ENCODE data around the gene NTN1. TPM values are rescaled to one million over a fixed set of nuclear protein-coding genes. Genes with fewer than 3 reads are reported as not detected.

The NTN1 gene
- polyA plus RNA-seq, 12 donors, result 5.6 to 33.5 (median 9.0) TPM; not detected in 1

DNA sequence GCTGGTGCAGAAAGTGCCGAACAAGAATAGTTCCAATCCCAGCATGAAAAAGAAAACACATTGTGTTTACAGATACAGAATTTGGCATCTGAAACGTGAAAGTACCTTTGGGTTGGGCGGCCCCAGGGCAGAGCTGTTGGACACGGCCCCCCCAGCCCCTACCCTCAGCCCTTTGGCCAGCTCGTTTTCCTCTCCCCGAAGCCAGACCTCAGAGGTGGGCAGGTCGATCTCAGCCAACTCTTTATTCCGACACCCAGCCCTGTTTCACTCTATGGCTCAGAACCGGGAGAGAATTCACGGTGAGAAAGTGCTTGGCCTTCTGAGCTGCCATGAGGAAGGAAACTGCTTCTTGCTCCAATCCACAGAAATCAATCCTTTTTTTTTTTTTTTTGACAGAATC is 11.3 kb downstream of the NTN1 start:
- DNase-seq, result no peak

DNA sequence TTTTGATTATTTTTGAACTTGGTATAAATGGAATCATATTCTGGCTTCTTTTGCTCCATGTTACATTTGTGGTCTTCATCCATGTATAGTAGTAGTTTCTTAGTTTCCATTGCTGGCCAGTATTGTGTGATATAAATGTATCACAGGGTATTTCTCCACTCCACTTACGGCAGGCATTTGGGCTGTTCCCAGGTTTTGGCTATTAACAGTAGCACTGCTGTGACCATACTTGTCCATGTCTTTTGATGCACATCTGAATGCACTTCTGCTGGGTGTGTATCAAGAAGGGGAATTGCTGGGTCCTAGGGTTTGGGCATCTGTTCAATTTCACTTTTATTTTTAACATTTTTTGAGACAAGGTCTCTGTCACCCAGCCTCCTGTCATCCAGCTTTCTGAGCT is 13.9 kb downstream of the NTN1 start:
- DNase-seq, result no peak

DNA sequence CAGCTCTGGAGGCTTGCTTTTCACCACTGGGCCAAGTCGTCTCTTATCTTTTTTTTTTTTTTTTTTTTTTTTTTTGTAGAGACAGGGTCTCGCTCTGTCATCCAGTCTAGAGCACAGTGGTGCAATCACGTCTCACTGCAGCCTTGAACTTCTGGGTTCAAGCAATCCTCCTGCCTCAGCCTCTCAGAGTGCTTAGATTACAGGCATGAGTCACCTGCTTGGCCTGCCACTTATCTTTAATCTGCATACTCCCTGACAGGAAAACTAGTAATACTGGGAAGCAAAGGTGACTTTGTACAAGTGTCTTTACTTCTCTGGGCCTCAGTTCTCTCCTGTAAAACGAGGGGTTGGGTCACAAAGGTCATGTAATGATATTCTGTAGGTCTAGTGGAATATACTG is 15.0 kb downstream of the NTN1 start:
- no peak for DNase-seq

DNA sequence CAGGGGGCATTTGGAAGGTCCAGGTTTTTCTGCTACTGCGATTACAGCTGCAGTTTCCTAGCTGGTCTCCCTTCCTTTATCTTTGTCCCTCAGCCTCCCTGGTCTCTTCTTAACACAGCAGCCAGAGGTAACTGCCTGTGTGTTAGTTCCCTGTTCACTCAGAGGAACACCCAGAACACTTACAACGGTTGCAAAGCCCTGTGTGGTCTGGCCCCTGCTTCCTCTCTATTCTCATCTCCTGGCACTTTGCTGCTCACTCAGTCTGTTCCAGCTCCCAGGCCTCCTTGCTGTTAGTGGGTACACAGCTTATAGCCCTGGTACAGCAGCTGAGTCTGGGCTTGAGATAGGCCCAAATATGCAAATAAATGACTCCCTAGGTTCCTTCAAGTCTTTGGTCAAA is 16.4 kb downstream of the NTN1 start:
- no peak for DNase-seq

DNA sequence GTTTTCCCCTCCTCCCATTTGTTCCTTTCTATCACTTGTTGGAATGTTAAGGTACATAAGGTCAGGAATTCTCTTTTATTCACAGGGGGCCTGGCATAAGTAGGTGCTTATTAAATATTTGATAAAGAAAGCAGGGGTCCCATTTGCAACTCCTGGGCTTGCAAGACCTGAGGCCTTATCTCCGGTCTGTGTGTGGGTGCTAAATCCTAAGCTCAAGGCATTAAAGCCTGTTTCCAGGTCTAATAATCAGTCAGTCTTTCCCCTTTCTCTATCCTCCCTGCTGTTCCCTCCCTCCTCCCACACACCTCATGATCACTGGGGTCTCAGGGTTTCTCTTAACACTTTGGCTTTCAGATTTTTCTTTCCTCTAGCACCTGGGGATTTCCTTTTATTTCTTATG is 17.1 kb downstream of the NTN1 start:
- no peak for DNase-seq

DNA sequence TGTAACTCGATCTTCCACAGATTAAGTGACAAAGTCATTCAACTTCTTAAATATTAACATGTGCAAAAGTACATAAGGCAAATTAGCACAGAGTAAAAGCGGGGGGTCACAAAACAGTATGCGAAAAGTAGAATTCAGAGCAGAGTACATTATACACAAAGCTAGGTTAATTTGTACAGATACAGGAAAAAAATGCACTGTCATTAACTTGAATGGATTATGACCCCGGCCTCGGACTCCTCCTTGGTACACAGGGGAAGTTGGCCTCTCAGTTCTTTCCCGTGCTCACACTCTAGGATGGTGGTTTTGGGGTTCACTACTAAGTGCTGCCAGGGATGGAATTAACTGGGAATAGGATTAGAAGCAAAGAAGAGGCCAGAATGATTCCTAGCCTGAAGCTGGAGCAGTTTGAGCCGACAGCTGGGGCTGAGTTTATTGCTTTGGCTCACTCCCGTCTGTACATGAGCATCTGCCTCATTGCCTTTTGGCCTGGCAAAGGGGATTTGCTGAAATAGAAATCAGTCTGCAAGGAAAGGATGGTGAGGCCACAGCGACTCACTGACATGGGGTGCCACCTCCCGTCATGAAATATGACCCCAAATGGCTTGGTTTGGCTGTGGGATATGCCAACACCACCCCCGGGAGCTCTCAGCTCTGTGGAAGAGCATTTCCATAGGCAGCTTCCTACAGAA is 23.6 kb downstream of the NTN1 start:
- DNase-seq, result no peak

DNA sequence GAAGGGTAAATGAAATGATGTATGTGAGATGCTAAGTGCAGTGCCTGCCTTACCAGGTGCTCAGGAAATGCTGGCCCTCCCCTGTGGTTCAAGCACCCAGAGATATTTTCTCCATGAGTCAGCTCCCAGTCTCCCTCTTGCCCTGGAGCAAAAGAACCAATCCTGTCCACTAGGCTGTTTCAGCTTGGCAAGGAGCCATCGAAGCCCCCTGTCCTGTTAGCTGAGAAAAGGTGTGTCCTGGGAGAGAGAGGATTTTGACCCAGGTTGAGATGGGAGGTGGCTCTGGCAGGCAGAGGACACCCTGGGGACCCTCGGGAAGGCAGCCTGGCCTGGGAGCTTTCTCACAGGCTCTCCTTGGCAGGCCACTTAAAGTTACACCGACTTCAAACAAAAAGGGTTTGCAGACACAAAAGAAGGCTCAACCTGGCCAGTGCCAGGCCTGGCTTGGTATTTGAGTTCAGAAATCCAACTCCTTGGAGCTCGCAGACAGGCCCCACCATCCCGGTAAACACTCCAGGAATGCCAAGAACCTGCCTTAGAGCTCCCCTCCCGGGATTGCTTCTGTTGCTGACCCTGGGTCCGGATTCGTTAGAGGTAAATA is 29.6 kb downstream of the NTN1 start:
- no peak for DNase-seq

DNA sequence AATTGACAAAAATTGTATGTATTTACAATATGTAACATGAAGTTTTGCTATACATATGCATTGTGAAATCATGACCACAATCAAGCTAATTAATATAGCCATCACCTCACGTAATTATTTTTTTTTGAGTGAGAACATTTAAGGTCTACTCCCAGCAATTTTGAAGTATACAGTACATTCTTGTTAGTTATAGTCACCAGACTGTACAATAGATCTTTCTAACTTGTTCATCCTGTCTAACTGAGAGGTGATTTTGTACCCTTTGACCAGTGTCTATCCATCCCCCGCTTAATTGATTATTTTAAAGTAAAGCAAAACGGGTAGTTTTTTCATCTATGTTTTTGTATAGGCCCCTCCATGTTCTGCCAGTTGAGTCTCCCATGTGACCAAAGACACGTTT is 30.3 kb downstream of the NTN1 start:
- no peak for DNase-seq

DNA sequence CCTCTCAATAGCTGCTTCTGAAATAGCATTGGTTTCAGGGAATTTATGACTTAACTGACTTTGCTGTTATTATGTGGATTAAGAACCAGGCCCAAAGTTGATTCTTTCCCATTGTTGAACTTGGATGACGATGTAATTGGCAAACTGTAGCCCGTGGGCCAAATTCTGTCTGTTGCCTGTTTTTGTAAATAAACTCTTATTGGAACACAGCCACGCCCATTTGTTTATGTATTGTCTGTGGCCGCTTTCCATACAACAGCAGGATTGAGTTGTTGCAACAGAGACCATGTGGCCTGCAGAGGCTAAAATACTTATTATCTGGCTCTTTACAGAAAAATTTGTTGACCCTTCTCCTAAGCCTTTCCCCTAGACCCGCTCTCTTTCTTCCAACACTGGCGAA is 31.6 kb downstream of the NTN1 start:
- no peak for DNase-seq

DNA sequence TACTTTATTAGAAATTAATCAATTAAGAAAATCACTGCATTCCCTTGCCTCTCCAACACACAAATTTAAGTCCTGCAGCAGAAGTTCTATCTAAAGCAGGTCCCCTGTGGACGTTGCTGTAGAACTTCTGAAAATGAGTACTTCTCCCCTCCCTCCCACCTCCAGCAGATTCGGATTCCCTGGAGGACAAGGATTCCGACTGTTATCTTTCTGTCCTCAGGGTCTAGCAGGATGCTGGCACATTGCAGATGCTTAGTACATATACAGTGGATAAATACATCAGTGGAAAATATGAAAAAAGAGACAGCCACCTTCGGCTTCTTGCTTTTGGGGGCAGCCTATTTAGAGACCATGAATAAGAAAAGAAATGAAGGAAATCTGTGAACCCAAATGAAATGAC is 32.1 kb downstream of the NTN1 start:
- DNase-seq, result no peak

DNA sequence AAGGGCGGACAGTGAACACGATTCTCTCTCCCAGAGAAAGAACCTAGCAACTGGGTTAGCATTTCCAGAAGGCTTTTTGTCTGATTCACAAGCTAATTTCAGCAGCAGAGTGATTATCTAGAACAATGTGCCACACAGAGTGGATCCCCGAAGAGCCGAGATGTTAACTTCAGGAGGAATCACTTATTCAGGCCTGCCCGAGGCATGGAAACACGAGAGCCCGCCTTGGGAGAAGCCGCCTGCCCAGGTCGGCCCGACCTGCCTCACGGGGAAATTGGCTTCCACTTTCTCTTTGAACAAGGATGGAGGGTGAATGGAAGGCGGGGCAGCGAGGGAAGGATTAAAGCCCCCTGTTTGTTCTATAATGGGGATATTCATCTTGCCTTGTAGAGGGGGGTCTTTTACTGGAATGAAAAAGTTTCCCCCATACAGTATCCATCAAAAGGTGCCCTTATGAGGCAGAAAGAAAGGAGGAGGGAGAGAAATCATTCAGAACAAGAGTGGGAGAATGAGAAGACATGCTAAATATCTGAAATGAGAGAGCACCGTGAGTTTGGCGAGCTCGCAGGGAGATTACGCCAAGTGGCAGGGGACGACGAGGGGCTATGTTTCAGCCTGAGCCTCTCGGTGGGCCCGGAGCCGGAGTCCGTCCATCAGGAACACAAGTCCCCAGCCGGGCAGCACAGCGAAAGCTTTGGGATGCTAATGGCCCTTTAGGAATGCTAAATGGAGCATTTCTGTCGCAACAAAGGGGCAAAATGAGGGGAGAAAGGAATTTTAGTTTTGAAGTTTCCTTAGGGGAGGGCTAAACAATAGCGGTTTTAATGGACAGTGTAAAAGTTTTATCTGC is 33.0 kb downstream of the NTN1 start:
- DNase-seq, result no peak

DNA sequence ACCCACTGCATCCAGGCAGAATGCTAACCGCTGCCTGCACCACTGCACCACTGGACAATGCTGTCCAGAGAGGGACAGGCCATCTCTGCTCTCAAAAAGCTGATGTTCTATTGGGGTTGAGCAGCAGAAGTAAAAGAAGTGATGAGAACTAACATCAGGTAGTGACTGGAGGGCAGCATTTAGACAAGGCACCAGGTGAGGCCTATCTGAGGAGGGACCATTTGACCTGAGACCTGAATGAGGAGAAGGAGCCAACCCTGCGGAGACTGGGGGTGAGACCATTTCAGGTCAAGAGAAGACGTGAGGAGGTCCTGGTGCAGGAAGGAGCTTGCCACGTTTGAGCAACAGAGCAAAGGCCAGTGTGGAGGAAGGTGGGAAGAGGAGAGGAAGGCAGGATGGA is 34.0 kb downstream of the NTN1 start:
- DNase-seq, result no peak

DNA sequence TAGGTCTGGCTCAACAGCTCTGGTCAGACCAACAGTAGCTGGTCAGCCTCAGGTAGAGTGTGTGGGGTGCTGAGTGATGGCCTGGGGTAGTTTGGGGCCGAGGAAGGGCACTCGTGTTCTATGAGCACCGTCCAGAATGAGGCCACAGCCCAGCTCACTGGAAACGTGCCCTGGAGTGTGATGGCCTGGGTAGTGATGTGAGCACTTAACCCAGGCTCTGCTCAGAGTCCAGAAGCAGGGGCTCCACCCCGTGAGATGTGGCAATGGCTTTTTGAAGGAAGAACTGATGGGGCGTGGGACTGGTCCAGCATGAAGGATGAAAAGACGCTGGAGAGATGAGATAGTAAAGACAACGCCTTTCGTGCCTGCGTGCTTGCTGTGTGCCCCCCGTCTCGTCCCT is 35.3 kb downstream of the NTN1 start:
- no peak for DNase-seq

DNA sequence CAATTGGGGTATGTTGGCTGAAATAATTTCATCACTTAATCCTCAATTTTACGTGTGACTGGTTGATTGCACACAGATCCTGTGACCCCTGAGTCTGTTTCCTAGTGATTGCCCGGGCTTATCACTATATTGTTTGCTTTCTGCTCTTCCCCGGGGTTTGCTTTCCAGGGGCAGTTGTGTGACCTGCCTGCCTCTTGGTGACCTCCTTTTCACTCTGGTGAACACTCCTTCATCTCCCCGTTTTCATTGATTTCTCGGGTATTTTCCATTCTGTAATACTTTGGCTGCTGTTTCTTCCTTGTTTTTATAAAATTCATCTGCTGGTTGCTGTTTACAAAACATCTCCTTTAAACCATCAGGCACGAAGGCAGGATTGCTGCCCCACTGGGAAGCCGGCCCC is 36.0 kb downstream of the NTN1 start:
- DNase-seq, result no peak

DNA sequence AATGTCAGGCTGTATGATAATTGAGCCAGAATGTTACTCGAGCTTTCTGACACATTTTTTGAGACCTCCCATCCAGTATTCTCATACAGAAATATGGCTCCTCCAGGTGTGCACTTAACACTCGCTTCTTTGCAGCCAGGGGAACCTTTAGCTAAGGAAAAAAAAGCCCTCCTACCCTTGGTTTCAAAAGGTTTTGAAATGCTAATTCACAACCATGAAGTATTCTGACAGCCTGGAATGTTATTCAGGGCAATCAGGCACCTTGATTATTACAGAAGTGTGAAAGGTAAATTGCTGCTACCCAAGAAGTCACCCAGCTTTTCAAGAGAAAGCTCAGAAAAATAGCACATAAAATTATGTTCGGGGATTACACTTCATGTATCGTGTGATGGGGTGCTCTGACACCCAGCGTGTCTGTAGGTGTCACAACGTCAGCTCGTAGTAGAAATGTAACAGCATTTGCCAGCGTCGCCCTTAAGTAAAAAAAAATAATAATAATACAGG is 41.1 kb downstream of the NTN1 start:
- DNase-seq, result no peak

DNA sequence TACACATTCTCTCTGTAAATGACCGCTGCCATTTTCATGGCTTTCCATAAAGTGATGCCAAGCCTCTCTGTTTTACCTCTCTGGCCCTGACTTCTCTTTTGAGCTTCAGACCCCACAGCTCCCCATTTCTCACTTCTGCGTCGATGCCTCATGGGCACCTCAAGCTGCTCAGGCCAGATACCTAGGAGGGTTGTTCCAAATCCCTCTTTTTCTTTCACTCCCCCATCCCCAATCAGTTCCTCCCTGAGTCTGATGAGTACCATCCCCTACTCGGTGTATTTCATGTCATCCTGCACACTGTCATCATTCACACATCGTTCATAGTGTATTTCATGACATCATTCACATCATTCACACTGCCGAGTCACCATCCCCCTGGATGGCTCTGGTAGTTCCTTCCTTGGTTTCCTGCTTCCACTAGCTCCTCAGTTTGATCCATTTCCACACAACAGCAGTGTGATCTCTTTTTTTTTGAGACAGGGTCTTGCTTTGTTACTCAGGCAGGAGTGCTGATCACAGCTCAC is 43.1 kb downstream of the NTN1 start:
- DNase-seq, result no peak

DNA sequence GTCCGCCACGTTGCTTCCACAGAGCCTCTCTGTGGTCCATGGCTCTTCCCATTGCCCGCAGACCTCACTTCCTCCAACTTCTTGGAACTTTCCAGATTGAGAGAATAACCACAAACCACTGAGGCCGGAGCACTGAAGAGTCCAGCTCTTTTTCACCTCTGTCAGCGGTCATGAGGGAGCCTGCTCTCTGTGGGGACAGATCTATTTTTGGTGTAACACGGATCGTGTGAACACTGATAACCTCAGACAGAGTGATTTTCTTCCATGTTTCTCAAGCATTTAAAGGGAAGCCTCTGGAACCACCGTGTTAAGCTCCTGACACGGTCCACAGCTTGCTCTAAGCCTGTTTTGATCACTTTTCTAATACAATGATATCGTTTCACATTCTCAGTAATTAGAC is 49.7 kb downstream of the NTN1 start:
- no peak for DNase-seq

DNA sequence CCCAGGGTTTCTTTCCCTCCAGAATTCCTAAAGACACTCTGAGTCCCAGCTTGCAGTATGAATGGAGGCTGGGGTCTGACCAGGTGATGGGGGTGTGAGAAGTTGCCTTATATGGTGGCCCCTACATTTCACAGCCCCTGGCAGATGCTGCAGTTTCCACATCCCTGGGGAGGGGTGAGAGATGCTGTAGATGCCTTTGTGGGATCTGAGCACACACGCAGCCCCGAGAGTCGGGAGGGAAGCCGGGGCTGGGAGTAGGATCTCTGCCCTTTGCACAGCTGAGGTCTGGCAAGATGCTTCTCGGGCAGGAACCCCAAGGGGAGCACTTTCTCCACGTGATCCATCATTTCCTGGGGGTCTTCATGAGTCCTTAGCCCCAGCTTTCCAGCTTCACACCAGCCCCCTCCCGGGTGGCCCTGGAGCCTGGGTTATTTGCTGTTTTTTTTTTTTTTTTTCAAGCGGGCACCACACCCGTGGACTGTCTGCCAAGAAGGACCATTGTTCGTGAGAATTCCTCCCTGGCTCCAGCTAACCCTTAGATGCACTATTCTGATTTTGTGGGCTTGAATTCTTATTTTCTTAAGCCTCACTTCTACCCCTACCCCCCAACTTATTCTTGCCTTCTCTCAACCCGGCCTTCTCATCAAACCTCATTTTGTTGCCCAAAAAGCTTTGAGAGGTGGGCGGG is 50.6 kb downstream of the NTN1 start:
- no peak for DNase-seq

DNA sequence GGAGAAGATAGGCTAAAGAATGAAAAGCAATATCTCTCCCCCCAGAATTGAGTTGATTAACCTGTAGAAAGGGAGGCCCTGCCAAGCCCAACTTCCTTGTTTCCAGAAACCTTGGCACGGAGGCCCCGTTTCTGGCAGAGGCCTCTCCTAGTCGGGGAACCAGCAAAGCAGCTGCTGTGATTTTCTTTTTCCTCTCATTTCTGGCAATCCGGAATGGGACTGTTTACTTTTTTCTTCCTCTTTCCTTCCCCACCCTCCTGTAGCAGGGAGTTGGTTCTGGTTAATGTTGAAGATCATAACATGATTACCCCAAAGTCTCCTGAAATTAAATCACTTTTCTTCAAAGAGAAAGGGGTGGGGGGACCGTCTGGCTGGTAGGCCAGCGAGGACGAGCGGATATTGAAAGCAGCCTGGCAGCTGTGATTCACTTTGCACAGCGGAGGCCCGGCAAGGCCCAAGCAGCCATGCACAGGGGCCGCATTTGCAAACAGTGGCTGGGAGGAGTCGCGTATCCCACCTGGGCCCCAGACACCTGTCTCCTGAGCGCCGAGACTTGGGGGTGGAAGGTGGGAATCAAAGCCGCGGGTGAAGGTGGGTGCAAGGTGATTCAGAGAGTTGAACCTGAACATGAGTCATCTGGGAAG is 51.5 kb downstream of the NTN1 start:
- DNase-seq, result peak; percentile 83

DNA sequence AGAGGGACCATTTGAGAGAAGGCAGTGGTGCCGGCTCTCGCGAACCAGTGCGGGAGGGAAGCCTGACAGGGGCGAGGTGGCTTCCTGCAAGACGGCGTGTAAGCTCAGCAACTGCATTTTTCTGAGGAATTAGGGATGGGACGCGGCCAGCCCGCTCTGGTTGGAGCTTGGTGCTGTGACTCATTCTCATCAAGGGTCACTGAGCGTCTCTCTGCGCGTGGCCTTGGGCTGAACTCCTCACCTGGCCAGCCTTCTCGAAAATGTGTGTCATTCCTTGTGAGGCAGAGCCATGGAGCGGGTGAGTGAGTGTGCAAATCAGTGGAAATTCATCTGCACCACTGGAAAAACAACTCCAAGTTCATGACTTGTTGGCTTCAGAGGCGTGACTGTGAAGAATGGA is 52.8 kb downstream of the NTN1 start:
- peak; percentile 77 for DNase-seq

DNA sequence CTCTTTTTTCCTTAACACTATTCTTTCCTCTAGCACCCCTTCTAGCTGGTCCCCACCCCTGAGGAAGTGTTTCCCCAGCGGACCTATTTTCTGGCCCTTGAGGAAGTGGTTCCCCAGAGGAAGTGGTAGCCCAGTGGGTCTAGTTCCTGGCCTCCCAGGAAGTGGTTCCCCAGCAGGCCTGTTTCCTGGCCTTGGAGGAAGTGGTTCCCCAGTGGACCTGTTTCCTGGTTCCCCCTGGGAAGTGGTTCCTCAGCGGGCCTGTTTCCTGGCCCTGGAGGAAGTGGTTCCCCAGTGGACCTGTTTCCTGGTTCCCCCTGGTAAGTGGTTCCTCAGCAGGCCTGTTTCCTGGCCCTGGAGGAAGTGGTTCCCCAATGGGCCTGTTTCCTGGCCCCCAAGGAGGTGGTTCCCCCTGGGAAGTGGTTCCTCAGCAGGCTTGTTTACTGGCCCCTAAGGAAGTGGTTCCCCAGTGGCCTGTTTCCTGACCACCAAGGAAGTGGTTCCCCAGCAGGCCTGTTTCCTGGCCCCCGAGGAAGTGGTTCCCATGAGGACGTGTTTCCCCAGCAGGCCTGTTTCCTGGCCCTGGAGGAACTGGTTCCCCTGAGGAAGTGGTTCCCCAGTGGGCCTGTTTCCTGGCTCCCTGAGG is 58.3 kb downstream of the NTN1 start:
- no peak for DNase-seq

Data from muscle of arm (tissue), 12 donors.